Esophagus squamous epithelium (tissue), 5 donors: ENCODE data around the gene IFT20. TPM values are rescaled to one million over a fixed set of nuclear protein-coding genes. Genes with fewer than 3 reads are reported as not detected.

Experiments
- DNase-seq: peaks from one replicate; lab custom pipeline; 2025; lab: John Stamatoyannopoulos, UW
- H3K27ac ChIP-seq, 4 donors: fragments of 200-600 bp; sonication (generic); one replicate each; pipeline ENCODE4 v1.5.1; 2016 to 2019; ENCODE audit warnings: mild to moderate bottlenecking in 1 of 4
- H3K27me3 ChIP-seq, 4 donors: fragments of 200-600 bp; sonication (generic); 1 replicate in 3 of 4; 2 replicates in 1 of 4; pipeline versions ENCODE4 v1.5.1 to v1.6.0; 2017 to 2021; ENCODE audit warnings: antibody characterized with exemption in 1 of 4
- H3K36me3 ChIP-seq, 3 donors: fragments of 200-600 bp; sonication (generic); one replicate each; pipeline ENCODE4 v1.5.1; 2016 to 2019
- H3K4me1 ChIP-seq, 3 donors: fragments of 200-600 bp; sonication (generic); one replicate each; pipeline ENCODE4 v1.5.1; 2017 to 2019
- H3K4me3 ChIP-seq, 4 donors: fragments of 200-600 bp; sonication (generic); 1 replicate in 3 of 4; 2 replicates in 1 of 4; pipeline ENCODE4 v1.5.1; 2016 to 2019; ENCODE audit warnings: mild to moderate bottlenecking in 2 of 4, moderate library complexity in 1 of 4
- H3K9me3 ChIP-seq, 3 donors: fragments of 200-600 bp; sonication (generic); one replicate each; pipeline ENCODE4 v1.5.1; 2016 to 2019
- CTCF ChIP-seq, 6 experiments: fragments of 450-650 bp in 4 of 6; fragments of 200-600 bp in 2 of 6; sonication (generic) in 2 of 6; IDR thresholded peaks; one replicate each; pipeline ENCODE4 v1.5.1; 2016 to 2019; ENCODE audit warnings: antibody characterized with exemption in 6 of 6, mild to moderate bottlenecking in 4 of 6, moderate library complexity in 4 of 6
- POLR2A ChIP-seq, 4 donors: fragments of 450-650 bp; IDR thresholded peaks; one replicate each; pipeline ENCODE4 v1.6.1; 2017; ENCODE audit warnings: antibody characterized with exemption in 4 of 4, mild to moderate bottlenecking in 4 of 4, moderate library complexity in 3 of 4
- WGBS, 2 donors: methylation state at CpG; one replicate each; pipeline ENCODE4 v1.1.5; 2018; 5-methylcytosine and 5-hydroxymethylcytosine counted together
- intact Hi-C: fragments of 100-400 bp; cut with DNase I; formaldehyde crosslinking; loops from one replicate; pipeline ENCODE4 v1.15.0; 2022
- total RNA-seq, 4 donors: library from RNA; depleted of rRNA; stranded (reverse); fragments of >200 nt; gene quantifications; one replicate each; pipeline ENCODE4 v1.1.0, GENCODE V29; 2016
- donor health status: DM: yes; HTN: yes; CAD: no.

IFT20 gene
- total RNA-seq, 4 donors from 2014 or later: 8.5 to 31.5 (median 17.1) TPM

- Histone ChIP-seq H3K27ac (no peak overlapping the region), H3K9me3 (no peaks in the 10 kb centered on the region), H3K4me1 (peaks cover 0 to 8% (median 4%) of the 10 kb centered on the region in 3 donors), H3K36me3 (no peaks in the 10 kb centered on the region), H3K27me3 (peaks cover 0 to 2% (median 0%) of the 10 kb centered on the region in 4 donors), H3K4me3 (no peak overlapping the region)
- TF ChIP-seq POLR2A (IDR thresholded peaks at IDR 0.05): no peak
- TF ChIP-seq CTCF (IDR thresholded peaks at IDR 0.05): no peak
- no peak for DNase-seq
- intact Hi-C loops: no loop called here
- 46 to 73% methylated on average over 2 of the region's 2 CpGs for WGBS, 2 donors
These were observed 49.3 kb downstream of the IFT20 start for GRCh38 chr17:28285965-28286364.

GRCh38 chr17:28282596-28282995 is 52.7 kb downstream of the IFT20 start:
- TF ChIP-seq POLR2A (IDR thresholded peaks at IDR 0.05) (no peak), CTCF (IDR thresholded peaks at IDR 0.05) (no peak)
- intact Hi-C loops: no loop called here
- 33 to 37% methylated on average over 5 to 7 of the region's 7 CpGs for WGBS, 2 donors
- Histone ChIP-seq H3K4me3 (no peak overlapping the region), H3K4me1 (peaks cover 0 to 8% (median 4%) of the 10 kb centered on the region in 3 donors), H3K9me3 (no peaks in the 10 kb centered on the region), H3K36me3 (no peaks in the 10 kb centered on the region), H3K27ac (no peak overlapping the region), H3K27me3 (no peaks in the 10 kb centered on the region)
- DNase-seq: no peak

GRCh38 chr17:28280826-28281225 is 54.4 kb downstream of the IFT20 start:
- TF ChIP-seq POLR2A (IDR thresholded peaks at IDR 0.05): no peak
- no peak for TF ChIP-seq CTCF (IDR thresholded peaks at IDR 0.05)
- H3K36me3 ChIP-seq: no peaks in the 10 kb centered on the region
- no peak overlapping the region for H3K4me3 ChIP-seq
- no peak for DNase-seq
- H3K4me1 ChIP-seq: peaks cover 0 to 8% (median 4%) of the 10 kb centered on the region in 3 donors
- intact Hi-C loops: no loop called here
- WGBS, 2 donors: 74 to 90% methylated on average over 3 of the region's 3 CpGs
- peaks cover 0 to 13% (median 0%) of the 10 kb centered on the region in 4 donors for H3K27me3 ChIP-seq
- no peak overlapping the region for H3K27ac ChIP-seq
- no peaks in the 10 kb centered on the region for H3K9me3 ChIP-seq

- Histone ChIP-seq H3K36me3 (no peaks in the 10 kb centered on the region), H3K9me3 (no peaks in the 10 kb centered on the region), H3K27ac (no peak overlapping the region), H3K27me3 (peaks cover 0 to 16% (median 0%) of the 10 kb centered on the region in 4 donors), H3K4me3 (no peak overlapping the region), H3K4me1 (peaks cover 0 to 8% (median 4%) of the 10 kb centered on the region in 3 donors)
- 75 to 76% methylated on average over 6 of the region's 6 CpGs for WGBS, 2 donors
- TF ChIP-seq POLR2A (IDR thresholded peaks at IDR 0.05) (no peak), CTCF (IDR thresholded peaks at IDR 0.05) (no peak)
- no peak for DNase-seq
- intact Hi-C loops: no loop called here
These were observed 55.9 kb downstream of the IFT20 start for GRCh38 chr17:28279411-28279810.

Other genes with a start within 250 kb of the IFT20 start
- 10 to 100 TPM in 3 of 4 donors, 1 to 10 TPM in 1; 6.8 to 16.4 (median 13.0) TPM for gene TMEM97, start 16.3 kb downstream of the IFT20 start, total RNA-seq
- 10 to 100 TPM; 24.6 to 38.5 (median 30.4) TPM for gene TNFAIP1, start 289 bp upstream of the IFT20 start, total RNA-seq
- 100 to 1,000 TPM in 1 of 4 donors, 10 to 100 TPM in 3; 66.8 to 102 (median 90.9) TPM for gene POLDIP2, start 22.1 kb upstream of the IFT20 start, total RNA-seq
- gene SEBOX, start 29.7 kb upstream of the IFT20 start, total RNA-seq: not detected
- under 1 TPM in 1 of 4 donors, not detected in 3; 0.19 TPM for gene VTN, start 34.8 kb upstream of the IFT20 start, total RNA-seq
- gene SARM1, start 36.2 kb upstream of the IFT20 start, total RNA-seq: 1 to 10 TPM; 1.1 to 7.2 (median 2.5) TPM
- gene SLC46A1, start 70.7 kb upstream of the IFT20 start, total RNA-seq: 1 to 10 TPM in 2 of 4 donors, under 1 TPM in 2; 0.83 to 4.0 (median 1.6) TPM
- gene SLC13A2, start 138.2 kb upstream of the IFT20 start, total RNA-seq: not detected
- 10 to 100 TPM; 10.5 to 17.0 (median 14.8) TPM for gene FOXN1, start 170.9 kb upstream of the IFT20 start, total RNA-seq
- 10 to 100 TPM; 17.4 to 25.3 (median 21.1) TPM for gene UNC119, start 217.2 kb upstream of the IFT20 start, total RNA-seq
- 10 to 100 TPM; 31.7 to 66.7 (median 42.5) TPM for gene PIGS, start 236.1 kb upstream of the IFT20 start, total RNA-seq
- gene ALDOC, start 241.4 kb upstream of the IFT20 start, total RNA-seq: 10 to 100 TPM; 27.0 to 57.0 (median 44.3) TPM